GM19351 (cell line): ENCODE results near the gene RNPEP.
A peak's percentile ranks its signal among the peaks of the same experiment; 100 is the strongest.
"Not testable (repeated sequence)": the region's sequence is repeated elsewhere in the genome, so short reads cannot be mapped to it uniquely, and the experiment has no call there.

Source experiments
- ATAC-seq: cut with Tn5 transposase; IDR thresholded peaks from one replicate; pipeline ENCODE4 v1.9.1; 2021; ENCODE audit warnings: mild to moderate bottlenecking, moderate library complexity; ENCODE audit not compliant: unreplicated experiment

Gene RNPEP, protein sequence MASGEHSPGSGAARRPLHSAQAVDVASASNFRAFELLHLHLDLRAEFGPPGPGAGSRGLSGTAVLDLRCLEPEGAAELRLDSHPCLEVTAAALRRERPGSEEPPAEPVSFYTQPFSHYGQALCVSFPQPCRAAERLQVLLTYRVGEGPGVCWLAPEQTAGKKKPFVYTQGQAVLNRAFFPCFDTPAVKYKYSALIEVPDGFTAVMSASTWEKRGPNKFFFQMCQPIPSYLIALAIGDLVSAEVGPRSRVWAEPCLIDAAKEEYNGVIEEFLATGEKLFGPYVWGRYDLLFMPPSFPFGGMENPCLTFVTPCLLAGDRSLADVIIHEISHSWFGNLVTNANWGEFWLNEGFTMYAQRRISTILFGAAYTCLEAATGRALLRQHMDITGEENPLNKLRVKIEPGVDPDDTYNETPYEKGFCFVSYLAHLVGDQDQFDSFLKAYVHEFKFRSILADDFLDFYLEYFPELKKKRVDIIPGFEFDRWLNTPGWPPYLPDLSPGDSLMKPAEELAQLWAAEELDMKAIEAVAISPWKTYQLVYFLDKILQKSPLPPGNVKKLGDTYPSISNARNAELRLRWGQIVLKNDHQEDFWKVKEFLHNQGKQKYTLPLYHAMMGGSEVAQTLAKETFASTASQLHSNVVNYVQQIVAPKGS

GRCh38 chr1:201982623-201983379 is at the start of gene RNPEP:
RNPEP (plus strand) TSS chr1:201982648; CDS start chr1:201982667, 19 bp downstream.
- peak; percentile 72 for ATAC-seq

DNA sequence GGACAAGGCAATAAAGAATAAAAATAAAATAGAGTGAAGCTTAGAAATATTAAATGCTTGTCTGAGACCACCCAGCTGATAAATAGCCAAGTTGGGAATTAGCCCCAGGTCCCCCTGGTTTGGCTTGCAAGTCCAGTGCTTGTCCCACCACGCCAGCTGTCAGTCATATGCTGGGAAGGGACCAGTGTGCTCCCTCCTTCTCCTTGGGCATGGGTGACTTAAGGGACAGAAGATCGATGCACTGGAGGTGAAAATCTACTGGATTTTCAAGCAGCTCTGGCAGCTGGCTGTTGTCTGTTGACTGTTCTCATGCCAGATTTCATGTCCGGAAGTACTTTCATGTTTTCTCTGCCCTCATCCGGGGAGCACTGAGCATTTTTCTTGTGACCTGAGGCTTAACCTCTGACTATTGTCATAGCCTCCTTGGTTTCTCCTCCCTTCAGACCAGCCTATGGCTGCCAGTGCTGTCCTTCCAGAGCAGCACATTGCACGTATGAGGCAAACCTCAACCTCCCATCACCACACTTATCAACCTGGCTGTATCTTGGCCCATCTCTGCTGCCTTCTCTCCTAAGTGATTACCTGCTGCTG is 48.5 kb upstream of the RNPEP start:
- no peak for ATAC-seq

GRCh38 chr1:201937624-201938213 is 44.7 kb upstream of the RNPEP start:
- no peak for ATAC-seq

DNA sequence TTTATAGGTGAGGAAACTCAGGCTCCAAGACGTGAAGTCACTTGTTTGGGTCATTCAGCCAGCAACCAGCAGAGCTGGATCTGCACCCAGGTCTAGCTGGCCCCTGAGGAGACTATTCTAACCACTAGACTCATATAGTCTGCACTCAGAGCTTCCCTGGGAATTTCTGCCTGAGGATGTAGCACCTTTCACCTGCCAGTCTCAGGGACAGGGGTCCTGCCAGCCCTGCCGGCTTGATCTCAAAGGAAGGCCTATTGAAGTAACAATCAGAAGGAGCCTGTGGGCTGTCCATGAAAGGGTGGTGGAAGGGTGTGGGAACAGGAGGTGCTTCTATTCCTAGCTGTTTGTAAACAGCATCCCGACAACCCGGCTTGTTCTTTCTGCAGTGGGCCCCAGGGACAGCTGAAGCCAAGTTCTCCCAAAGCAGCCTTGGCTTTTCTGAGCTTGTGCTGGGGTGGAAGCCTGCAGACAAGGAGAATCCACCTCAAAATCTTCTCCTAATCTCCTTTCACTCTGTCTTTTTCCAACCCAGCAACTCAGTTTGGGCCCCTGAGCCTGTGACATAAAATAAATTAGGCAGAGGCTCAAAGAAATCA is 43.9 kb upstream of the RNPEP start:
- no peak for ATAC-seq

- ATAC-seq = no peak
Measured at GRCh38 chr1:201939148-201939547, 43.3 kb upstream of the RNPEP start.

DNA sequence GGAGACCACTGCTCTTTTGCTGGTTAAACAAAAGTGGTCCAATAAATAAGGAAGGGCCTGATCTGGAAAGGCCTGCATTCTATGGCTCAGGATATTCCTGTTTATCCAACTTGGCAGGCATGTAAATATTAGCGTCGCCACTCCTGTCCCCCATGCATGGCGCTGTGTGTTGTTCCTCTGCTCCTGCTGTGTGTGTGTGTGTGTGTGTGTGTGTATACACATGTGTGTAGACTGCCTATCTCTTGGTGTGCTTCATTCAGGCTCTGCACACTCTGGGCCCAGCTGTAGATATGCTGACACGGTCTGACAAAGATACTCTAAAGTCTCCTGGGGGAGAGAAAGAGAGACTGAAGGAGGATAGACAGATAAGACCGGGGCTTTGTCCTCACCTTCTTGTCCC is 42.9 kb upstream of the RNPEP start:
- no peak for ATAC-seq

GRCh38 chr1:201940316-201940715 is 42.1 kb upstream of the RNPEP start:
- ATAC-seq = not testable (repeated sequence)

- no peak for ATAC-seq
Measured at GRCh38 chr1:201941420-201942128, 40.9 kb upstream of the RNPEP start.

- no peak for ATAC-seq
Measured at GRCh38 chr1:201942129-201942495, 40.3 kb upstream of the RNPEP start.

DNA sequence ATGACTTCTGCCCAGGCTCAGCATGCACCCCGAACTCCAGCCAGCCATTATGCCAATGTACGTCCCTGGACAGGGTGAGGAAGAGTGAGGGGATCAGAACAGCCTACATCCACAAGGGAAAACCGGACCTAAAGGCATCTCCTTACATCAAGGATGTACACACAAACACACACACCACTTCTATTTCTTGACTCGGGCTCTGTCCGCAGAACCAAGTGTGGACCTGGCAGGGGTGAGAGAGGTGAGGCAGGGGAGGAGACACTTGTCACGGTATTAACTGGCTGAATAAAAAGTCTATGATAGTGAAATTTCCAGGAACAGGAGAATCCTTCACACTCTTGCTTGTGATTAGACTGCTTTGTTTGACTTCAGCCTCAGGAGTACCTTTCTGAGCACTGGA is 38.4 kb upstream of the RNPEP start:
- no peak for ATAC-seq

- ATAC-seq = no peak
Measured at GRCh38 chr1:201944639-201945038, 37.8 kb upstream of the RNPEP start.

GRCh38 chr1:201945157-201945556 is 37.3 kb upstream of the RNPEP start:
- ATAC-seq = no peak

DNA sequence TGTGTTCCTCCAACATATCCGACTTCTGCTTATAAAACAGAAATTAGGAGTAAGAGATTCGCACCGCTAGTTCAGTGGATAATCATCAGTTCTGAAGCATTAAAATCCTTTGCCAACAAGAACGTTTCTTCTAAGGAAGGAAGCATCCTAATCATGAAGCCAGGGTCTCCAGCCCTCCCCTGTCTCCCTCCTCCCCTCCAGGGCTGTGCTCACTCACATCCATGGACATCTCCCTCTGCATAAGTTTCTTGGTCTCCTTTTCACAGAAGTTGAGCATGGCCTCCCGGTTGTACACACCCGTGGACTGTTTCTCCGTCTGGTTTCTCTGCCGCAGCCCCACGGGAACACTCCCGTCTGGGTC is 36.6 kb upstream of the RNPEP start:
- no peak for ATAC-seq

DNA sequence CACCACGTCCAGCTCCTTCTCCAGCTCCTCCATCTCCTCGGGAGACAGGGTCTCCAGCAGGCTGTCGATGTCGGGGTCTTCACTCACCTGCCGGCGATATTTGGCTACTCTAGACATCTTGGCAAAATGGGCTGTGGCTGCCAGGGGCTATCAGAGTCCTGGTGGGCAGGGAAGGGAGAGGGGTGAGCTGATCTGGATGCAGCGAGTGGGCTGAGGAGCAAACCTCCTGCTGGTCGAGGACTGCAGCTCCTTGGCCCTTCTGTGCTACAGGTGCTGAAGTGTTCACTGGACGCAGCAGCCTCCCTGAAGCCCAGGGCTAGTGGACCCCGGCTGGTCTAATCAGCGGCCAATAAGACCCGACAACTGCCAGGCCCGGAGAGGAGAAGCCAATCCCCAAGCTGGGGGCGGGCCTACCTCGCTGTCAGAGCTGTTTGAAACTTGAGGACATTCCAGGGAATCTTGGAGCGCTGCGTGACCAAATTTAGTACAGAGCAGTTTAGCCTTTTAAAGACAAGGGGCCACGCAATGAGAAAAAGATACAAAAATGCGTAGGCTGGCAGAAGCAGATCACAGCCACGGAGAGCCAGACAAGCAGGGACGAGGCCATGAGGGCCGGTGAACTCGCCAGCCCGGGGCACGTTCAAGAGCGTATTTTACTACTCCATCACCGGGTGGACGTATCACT is 36.1 kb upstream of the RNPEP start, which contains the start of gene LMOD1:
Gene LMOD1 (minus strand): TSS at position 325 of the 685 bp plus-strand sequence. CDS start 208 bp downstream, at position 117.
- ATAC-seq = no peak

GRCh38 chr1:201947697-201948008 is 34.8 kb upstream of the RNPEP start:
- ATAC-seq = no peak

- ATAC-seq = no peak
Measured at GRCh38 chr1:201949491-201949890, 33.0 kb upstream of the RNPEP start.

GRCh38 chr1:201954263-201955008 is 28.0 kb upstream of the RNPEP start:
- ATAC-seq = no peak

DNA sequence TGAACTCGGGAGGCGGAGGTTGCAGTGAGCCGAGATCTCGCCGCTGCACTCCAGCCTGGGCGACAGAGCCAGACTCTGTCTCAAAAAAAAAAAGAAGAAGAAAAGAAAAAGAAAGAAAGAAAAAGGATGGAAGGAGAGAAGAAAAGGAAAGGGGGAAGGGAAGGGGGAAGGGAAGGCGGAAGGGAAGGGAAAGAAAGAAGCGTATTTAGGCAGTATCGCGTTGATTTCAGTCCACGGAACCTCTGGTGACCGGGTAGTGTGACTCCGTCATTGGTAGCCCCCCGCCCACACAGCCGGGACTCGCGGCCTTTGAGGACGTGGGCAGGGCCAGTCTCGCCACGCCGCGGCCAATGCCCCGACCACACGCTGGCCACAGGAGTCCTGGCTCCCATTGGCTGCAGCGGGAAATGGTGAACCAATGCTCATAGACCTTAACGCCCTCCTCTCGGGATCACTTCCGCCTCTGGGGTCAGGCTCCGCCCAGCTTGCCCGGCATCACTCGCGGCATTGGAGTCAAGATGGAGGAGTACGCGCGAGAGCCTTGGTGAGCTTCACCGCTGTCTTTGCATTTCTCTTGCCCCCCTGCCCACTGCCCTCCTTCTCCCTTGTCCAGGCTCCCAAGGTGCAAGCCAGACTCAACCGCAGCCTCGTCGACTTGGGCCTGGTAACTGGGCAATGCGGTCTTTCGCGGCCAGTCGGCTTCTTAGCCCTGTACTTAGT is 27.3 kb upstream of the RNPEP start, which contains the start of gene TIMM17A:
Gene TIMM17A (plus strand): TSS at position 495 of the 720 bp plus-strand sequence. CDS start 24 bp downstream, at position 519.
- peak; percentile 100 for ATAC-seq
